GM19372 (cell line): Measurements from ENCODE around the gene ASH1L.
"Not testable (repeated sequence)": the region's sequence is repeated elsewhere in the genome, so short reads cannot be mapped to it uniquely, and the experiment has no call there.

Experiments
- ATAC-seq: cut with Tn5 transposase; IDR thresholded peaks from one replicate; pipeline ENCODE4 v1.9.1; 2021; ENCODE audit warnings: mild to moderate bottlenecking, low read depth, moderate library complexity; ENCODE audit not compliant: unreplicated experiment

The ASH1L gene

GRCh38 chr1:155352631-155353030, 210.0 kb downstream of the ASH1L start:
- ATAC-seq = no peak

DNA sequence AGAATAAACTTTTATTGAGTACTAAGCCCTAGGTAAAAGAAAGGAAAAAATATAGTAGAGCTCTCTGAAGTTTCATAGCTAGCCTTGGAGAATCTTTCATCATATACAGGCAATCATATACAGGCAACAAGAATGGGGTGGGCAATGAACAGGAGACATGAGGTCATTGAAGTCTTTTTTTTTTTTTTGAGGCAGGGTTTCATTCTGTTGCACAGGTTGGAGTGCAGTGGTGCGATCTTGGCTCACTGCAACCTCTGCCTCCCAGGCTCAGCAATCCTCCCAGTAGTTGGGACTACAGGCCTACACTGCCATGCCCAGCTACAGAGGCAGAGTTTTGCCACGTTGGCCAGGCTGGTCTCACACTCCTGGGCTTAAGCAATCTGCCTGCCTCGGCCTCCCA, 219.8 kb downstream of the ASH1L start:
- ATAC-seq = no peak

- no peak for ATAC-seq
Measured at GRCh38 chr1:155339515-155340097, 223.0 kb downstream of the ASH1L start.

DNA sequence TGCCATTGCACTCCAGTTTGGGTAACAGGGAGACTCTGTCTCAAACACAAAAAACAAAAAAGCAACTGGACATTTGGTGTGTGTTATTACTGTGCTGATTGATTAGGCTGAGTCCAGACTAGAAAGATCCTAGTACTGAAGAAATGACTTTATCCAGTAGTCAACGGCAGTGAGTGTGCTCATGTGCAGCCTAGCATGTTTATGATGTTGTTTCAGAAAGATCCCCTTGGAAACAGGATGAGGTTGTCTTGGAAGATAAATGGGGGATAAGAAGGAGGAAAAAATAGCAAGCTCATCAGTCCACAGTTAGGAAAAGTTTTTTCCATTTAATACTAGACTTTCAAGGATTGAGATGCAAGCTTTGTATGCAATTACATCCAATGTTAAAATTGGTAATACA, 227.6 kb downstream of the ASH1L start:
- ATAC-seq = no peak

DNA sequence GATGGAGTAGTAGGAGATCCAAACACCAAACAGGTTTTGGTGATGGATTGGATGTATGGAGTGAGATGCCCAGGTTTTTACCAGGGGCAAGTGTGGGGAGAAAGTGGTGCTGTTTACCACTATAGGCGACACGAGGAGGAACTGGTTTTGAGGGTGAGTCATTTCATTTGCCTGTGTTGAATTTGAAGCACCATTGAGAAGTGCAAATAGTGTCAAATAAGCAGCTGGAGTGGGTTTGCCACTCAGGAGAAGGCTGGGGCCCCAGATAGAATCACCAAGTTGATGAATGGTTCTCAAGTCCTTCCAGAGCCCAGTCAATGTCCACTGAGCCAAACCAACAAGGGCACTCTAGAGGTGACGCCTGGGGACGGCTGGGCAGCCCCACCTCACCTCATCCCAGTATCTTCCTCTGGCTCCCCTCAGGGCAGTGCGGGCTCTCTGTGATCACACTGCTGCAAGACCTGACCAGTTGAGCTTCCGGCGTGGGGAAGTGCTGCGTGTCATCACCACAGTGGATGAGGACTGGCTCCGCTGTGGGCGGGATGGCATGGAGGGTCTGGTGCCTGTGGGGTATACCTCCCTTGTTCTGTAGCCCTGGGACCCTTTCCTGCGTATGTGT, 232.5 kb downstream of the ASH1L start:
- ATAC-seq = no peak

- ATAC-seq = not testable (repeated sequence)
Measured at GRCh38 chr1:155328856-155329255, 233.7 kb downstream of the ASH1L start.

GRCh38 chr1:155327981-155328380, 234.6 kb downstream of the ASH1L start:
- no peak for ATAC-seq

- ATAC-seq = no peak
Measured at GRCh38 chr1:155326631-155327037, 236.0 kb downstream of the ASH1L start.

DNA sequence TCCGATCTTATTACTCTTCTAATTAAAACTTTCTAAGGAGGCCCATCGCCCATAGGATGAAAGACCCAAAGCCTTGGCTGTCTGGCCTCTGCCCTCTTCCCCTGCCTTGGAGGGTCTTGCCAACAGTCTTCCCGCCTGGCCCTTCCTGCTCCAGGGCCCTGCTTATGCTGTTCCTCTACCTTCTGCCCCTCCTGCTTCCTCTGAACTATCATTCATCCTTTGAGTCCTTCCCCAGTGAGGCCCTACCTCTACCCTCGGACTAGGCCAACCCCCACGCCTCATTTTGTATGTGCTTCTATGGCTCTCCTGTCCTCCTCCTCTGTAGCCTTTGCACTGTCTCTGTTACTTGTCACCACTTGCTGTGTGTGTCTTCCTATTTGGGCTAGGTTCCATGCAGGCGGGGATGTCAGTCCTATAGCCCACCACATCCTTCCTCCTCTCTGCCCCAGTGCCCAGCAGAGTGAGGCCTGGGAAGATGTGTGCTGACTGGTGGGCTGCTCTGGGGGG, 236.5 kb downstream of the ASH1L start:
- ATAC-seq = no peak

DNA sequence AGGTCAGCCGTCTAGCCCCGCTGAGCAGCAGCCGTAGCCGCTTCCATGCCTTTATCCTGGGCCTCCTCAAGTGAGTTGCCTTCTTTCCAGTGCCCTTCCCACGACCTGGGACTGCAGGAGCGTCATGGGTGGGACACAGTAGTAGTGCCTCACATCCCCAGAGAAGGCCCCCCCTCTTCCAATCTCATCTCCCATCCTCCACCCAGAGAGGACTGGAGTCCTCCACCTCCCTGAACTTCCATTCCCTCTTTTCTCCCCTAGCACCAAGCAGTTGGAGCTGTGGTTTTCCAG, 237.1 kb downstream of the ASH1L start:
- no peak for ATAC-seq

DNA sequence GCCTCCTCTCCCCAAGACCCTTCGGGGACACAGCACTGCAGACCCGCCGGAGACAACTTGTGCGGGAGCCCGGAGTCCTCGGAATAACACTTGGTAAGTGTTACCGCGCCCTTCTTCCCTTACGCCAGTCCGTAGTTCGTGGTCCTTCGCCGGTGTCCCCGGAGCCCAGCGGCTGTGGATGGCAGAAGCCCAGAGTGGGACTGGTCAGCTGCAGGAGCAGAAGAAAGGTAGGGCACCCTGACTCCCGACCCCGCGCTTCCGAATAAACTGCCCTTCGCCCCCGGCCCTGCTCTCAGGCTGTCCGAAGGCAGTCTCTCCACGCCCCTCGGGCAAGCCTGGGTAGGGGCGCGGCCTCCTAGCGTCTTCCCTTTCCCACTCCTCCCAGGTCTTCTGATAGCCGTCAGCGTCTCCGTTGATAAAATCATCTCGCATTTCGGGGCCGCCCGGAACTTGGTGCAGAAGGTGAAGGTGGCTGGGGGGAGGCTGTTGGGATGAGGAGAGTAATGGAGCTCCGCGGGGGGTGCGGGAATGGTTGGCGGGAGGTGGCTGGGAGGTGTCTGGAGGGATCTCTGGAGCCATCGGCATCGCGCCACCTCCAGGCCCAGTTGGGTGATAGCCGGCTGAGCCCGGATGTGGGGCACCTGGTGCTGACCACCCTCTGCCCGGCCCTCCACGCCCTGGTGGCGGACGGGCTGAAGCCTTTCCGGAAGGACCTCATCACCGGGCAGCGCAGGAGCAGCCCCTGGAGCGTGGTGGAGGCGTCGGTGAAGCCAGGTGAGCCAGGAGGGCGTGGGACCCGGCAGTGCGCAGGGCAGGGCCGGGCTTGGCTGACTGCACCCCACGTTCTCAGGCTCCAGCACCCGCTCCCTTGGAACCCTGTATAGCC, 237.6 kb downstream of the ASH1L start:
- no peak for ATAC-seq

DNA sequence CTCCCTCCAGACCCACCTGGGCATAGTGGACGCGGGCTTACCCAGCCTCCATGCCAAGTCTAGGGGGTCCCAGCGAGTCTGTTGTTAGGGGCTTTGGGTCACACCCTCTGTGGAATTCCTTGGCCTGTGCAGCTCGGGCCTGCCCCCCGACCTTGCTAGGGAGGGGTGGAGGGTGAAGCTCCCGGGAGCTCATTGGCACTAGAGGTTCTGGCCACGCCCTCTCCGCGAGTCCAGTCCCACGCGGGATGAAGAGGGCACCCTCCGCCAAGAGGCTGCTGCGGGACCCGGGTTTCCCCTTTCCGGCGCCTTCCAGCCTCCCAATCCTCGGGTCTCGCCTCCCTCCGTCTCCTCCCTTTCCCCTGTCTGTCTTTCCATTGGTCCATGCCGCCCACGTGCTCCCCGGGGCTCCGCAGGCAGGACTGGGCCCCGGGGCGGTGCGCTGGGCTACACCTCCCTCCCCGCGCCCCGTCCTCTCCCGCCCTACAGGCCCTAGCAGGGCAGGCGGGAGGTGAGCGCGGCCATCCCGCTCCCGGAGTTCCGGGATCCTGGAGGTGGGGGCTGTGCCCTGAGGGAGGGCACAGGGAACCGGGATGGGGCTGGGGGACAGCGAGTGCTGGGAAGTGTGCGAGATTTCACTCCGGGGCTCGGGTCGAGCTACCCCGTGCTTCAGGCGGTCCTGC, 238.4 kb downstream of the ASH1L start:
- peak; percentile 60 for ATAC-seq

GRCh38 chr1:155323729-155324036, 238.9 kb downstream of the ASH1L start:
- ATAC-seq = peak; percentile 42

- no peak for ATAC-seq
Measured at GRCh38 chr1:155322953-155323728, 239.5 kb downstream of the ASH1L start.

DNA sequence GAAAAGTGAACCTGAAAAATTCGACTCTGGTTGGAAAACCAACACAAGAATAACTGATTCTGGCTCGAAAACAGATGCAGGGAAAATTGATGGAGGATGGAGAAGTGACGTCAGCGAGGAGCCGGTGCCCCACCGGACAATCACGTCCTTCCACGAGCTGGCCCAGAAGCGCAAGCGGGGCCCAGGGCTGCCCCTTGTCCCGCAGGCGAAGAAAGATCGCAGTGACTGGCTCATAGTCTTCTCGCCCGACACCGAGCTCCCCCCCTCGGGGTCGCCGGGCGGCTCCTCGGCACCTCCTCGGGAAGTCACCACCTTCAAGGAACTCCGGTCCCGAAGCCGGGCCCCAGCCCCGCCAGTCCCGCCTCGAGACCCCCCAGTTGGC, 240.0 kb downstream of the ASH1L start:
- no peak for ATAC-seq

GRCh38 chr1:155321639-155322503, 240.7 kb downstream of the ASH1L start:
- no peak for ATAC-seq

- no peak for ATAC-seq
Measured at GRCh38 chr1:155320661-155321617, 241.7 kb downstream of the ASH1L start, which contains the start of gene RUSC1. RUSC1 (plus strand) TSS chr1:155320894; CDS start chr1:155321774, 880 bp downstream.

- ATAC-seq = no peak
Measured at GRCh38 chr1:155320252-155320651, 242.4 kb downstream of the ASH1L start.
